Hematopoietic multipotent progenitor cell treated with erythropoietin and hydrocortisone succinate and interleukin-3 and kit ligand, for 15 days (in vitro differentiated cells): ENCODE measurements around the gene PWWP2B.
A peak's percentile ranks its signal among the peaks of the same experiment; 100 is the strongest.

Source experiments
- DNase-seq: peaks from one replicate; pipeline ENCODE4 v3.0.0-alpha.2; 2015; ENCODE audit warnings: low spot score

Gene PWWP2B

DNA sequence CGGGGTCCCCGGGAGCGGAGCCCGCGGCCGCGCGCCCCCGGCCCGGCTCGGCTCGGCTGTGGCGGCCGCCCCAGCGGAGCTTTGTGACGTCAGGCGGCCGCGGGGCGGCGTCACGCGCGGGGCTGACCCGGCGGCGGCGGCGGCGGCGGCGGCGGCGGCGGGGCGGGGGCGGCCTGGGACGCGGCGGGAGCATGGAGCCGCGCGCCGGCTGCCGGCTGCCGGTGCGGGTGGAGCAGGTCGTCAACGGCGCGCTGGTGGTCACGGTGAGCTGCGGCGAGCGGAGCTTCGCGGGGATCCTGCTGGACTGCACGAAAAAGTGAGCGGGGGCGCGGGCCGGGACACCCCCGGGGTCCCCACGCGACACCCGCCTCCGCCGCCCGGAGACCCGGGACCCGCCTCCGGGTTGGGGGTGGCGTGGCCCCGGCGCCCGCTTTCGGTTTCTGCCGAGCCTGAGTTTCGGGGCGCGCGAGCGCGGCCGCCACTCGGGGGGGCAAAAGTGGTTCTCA, at the start of gene PWWP2B:
TSS of gene PWWP2B (plus strand) at position 165 of the 506 bp plus-strand sequence. CDS start at position 192, 27 bp downstream.
- no peak for DNase-seq

DNA sequence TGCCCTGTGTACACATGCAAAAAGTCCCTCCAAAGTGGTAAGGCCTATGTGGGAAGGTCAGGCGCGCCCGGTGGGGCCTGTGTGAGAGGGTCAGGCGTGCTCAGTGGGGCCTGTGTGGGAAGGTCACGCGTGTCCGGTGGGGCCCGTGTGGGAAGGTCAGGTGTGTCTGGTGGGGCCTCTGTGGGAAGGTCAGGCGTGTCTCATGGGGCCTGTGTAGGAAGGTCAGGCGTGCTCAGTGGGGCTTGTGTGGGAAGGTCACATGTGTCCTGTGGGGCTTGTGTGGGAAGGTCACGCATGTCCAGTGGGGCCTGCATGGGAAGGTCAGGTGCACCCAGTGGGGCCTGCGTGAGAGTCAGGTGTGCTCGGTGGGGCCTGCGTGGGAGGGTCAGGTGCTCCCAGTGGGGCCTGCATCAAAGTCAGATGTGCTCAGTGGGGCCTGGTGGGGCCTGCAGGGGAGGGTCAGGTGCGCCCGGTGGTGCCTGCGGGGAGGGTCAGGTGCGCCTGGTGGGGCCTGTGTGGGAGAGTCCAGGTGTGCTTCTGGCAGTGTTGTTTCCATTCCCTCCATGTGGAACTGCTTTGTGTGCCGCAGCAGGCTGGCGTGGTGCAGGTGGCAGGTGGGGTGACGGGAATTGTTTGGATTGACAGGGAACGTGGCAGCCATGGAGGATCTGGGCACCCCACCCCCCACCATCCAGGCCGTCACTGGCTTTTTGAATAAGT, 49.6 kb upstream of the PWWP2B start:
- DNase-seq, result no peak

DNA sequence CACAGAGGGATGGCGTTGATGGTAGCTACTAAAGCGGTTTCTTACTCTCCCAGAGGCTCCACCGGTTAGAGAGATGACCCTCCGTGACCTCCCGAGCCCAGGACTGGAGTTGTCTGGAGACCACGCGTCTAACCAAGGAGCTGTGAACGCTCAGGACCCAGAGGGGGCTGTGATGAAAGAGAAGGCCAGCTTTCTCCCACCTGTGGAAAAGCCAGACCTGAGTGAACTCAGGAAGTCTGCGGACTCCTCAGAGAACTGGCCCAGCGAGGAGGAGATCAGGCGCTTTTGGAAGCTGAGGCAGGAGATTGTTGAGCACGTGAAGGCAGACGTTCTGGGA, 49.1 kb upstream of the PWWP2B start:
- no peak for DNase-seq

DNA sequence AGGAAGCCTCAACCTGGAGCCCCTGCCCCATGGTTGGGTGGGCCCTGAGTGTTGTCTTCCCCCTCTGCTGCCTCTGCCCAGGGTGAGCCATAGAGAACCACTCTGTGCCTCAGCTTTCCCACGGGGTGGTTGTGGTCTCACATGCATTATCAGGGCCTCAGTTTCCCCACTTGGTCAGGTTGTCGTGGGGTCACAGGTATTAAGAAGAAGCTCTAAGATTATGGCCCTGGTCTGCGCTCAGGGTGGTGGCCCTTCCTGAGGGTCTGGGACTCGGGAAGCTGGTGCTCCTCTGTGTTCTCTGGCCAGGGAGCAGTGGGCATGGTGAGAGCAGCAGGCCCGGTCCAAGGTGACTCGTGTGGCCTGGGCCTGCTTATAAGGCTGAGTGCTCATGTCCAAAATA, 47.2 kb upstream of the PWWP2B start:
- no peak for DNase-seq

DNA sequence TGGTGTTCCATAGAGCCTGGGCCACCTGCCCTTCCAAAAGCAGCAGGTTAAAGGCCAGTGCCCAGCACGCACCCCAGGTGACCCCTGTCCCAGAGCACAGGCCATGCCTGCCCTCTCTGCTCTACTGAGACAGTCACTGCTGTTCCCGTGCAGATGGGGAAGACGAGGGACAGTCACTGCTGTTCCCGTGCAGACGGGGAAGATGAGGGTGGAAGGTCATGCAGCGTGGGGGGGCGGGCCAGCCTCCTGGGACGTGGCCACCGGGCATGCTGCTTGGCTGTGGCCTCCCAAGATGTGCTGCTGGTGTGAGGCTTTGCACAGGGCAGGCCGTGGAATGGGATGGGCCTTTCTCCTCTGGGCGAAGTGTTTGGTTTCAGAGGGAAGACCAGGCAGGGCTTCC, 46.6 kb upstream of the PWWP2B start:
- no peak for DNase-seq

DNA sequence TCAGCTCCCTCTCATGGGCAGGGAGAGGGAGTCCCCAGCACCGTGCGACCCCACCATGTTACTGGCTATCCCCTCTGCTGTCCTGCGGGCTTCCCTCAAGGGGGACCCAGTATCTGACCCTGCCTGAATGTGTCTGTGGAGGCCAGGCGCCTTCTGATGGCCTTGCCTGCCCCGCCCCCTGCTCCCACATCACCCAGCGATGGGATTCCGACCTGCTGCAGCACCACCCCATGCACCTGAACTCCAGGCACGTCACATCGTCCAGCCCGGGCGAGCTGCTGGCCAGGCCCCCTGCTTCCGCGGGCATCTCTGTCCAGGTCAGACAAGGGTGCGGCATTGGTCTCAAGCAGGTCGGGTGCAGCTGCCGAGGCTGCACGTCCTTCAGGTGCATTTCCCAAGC, 46.1 kb upstream of the PWWP2B start:
- DNase-seq, result no peak

DNA sequence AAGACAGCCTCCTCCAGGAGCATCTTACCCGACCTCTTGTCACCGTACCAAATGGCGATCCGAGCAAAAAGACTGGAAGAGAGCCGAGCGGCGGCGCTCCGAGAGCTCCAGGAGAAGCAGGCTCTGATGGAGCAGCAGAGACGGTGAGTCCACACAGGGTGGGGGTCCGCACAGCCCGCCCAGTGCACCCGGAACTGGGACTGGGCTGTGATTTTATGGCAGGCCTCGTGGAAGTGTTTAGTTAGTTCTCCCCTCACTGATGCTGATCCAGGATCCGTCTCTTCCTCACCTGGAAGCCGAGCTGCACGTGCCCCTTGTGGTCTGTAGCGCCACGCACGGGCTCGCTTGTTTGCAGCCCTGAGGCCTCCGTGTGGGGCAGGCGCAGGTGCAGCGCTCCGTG, 45.4 kb upstream of the PWWP2B start:
- no peak for DNase-seq

DNA sequence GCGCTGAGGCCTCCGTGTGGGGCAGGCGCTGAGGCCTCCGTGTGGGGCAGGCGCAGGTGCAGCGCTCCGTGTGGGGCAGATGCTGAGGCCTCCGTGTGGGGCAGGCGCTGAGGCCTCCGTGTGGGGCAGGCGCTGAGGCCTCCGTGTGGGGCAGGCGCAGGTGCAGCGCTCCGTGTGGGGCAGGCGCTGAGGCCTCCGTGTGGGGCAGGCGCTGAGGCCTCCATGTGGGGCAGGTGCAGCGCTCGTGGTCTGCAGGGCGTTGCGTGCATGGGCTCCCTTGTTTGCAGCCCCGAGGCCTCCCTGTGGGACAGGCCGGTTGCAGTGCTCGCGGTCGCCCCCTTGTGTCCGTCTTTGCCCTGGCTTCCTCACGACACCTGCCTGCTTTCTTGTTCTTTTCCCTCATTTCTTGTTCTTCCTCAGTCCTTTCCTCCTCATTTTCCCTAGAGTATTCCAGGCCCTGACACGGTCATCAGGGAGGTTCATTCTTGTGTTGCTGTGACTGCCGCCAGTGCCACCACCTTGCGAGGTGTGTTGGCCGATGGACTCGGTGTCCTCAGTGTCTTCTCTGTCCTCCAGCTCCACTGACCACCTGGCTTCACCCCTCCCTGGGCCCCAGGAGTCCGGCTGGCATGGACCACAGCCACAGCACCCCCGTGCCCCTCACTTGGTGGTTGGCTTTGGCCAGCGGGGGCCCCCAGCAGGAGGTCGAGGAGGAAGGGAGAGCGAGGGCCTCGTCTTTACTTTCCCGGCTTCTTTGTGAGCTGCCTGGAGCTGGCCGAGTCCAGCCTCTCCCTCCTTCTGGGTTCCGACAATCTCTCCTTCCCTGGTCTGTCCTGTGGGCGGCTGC, 44.3 kb upstream of the PWWP2B start:
- DNase-seq, result peak; percentile 61

DNA sequence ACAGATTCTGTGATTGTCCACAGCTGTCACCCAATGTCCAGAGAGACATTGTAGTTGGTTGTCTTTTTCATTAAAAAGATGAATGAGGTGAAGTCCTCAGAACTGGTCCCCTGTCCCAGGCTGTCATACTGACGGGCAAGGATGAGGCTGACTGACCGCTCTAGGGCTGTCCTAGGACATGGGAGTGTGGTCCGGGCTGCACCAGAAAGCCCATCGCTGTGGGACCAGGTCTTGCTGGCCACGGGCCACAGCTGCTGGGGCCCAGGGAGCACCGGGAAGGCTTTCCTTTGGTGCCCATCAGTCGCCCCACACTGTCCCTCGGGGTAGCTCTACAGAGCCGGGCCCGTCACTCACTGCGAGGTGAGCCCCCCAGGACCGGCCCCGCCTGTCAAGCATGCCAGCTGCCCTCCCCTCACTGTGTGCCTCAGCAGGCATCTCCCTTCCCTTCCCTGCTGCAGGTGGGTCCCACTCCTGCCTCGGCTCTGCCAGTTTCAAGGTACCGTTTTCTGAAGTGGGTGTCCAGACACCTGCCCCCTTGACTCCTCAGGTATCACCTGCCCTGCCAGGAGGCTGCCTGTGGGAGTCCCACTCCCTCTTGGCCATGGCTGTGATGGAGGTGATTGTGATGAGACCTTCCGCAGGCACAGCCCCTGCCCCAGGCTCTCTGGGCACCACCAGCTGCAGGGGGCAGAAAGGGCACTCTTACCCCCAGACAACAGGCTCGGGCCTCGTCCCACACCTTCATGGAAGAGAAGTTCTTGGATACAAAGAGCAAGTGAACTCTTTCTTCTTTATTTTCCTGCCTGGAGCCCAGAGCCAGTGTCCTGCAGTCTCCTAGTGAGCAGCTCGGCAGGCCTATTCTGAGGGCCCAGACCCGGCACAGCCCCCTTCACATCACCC, 43.3 kb upstream of the PWWP2B start:
- no peak for DNase-seq

DNA sequence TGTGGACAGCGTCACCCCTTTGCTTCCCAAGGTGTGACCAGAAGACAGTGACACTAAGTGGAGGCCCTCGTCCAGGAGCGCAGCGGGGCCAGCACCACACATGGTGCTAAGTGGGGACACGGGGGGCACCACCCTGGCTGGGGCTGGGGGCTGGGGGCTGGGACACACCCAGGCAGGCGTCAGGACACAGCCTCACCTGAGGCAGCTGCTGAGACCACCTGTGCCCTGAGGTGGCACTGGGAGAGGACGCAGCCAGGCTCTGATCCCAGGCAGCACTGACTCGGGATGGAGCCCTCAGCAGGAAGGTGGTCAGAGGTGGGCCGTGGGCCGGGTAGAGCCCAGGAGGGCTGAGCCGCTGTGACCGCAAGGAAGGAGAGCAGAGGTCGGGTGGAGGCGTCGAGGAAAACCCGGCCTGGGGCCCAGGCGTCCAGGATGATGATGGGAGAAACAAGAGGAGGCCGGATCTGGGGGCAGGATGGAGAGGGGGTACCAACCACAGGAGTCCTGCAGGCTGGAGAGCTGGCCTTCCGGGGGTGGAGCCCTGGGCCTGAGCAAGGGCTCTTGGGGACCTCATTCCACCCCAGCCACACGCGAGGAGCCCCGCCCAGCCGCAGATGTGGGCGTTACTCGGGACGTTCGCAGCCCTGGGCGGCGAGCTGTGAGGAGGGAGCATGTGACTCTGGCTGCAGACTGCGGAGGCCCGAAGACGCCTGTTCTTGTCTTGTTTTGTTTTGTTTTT, 42.5 kb upstream of the PWWP2B start:
- no peak for DNase-seq

DNA sequence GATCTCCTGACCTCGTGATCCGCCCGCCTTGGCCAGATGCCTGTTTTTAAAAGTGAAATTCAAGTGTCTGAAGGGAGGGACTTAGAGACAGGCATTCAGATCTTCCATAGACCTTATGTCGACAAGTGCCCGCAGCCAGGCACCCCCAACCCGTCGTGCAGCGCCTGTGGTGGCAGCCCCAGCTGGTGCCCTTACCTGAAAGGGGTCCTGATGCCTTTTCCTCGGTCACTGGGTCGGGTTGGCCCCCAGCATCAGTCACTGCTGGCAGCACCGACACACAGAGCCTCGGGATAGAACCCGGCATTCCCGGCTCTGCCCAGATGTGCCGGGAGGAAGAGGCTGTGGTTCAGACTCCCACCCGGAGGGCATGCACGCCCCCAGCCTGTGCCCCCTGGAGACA, 41.7 kb upstream of the PWWP2B start:
- no peak for DNase-seq

DNA sequence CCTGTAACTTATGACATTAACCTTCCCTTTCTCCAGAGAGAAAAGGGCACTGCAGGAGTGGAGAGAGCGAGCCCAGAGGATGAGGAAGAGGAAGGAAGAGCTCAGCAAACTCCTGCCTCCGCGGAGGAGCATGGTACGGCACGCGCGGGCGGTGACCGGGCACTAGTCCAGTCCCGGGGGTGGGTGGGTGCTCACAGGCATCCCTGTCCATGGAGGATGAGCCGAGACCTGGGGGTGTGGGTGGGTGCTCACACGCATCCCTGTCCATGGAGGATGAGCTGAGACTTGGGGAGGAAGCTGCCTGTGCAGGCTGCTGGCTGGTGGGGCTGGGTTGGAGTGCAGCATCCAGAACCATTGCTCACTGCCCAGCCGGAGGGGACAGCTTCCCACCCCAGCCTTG, 41.2 kb upstream of the PWWP2B start:
- no peak for DNase-seq

DNA sequence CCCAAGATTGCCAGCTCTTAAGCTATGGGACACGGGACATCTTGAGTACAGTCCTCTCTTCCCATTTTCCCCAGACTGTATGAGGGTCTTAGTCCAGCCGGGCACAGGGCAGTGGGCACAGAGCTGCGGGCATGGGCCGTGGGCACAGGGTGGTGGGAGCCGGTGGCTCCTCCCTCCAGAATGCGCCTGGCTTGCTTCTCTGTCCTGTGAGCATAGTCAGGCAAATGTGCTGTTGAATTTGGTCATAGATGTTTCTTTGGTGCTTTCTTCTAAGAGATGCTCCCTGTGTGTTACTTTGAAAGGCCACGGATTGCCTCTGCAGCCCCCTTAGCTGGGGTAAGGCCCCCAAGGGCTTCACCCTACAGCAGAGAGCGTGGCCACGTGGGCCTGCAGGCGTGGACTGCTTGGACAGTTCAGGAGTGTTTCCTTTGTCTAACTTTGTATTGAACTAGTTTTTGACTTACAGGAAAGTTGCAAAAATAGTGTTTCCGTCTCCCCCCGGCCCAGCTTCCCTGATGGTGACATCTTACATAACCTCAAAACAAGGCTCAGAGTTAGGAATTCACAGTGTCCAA, 40.3 kb upstream of the PWWP2B start:
- DNase-seq, result no peak

DNA sequence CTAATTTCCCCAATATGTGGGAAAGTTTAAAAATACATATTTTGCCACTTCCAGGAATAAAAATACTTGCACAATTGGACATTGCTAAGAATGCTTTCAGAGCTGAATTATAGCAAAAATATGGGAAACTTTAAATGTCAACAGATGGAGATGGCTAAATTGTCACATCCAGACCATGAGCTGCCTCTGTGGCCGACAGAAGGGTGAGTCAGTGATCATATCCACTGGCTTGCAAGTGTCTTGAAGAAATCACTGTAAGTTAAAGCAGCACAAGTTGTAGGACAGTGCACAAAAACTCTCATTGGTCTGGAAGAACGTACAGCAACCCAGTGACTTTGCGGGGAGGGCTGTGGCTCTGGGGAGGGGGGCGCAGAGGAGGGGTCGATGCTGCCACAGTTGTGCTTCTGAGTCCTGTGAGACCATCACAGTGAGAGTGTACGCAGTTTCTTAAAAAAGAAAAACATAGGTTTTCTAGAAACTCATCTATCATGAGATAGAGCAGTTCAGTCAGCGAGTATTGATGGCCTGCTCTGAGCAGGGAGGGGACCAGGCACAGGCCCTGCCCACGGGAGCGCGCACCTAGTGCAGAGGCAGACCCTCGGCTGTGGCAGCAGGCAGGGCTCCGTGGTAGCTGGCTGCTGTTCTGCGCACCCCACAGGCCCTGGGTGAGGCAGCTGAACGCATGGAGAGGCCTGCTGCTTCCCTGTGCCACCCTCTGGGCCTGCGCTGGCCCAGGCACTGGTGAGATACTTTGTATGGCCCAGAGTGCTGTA, 39.5 kb upstream of the PWWP2B start:
- DNase-seq, result no peak

DNA sequence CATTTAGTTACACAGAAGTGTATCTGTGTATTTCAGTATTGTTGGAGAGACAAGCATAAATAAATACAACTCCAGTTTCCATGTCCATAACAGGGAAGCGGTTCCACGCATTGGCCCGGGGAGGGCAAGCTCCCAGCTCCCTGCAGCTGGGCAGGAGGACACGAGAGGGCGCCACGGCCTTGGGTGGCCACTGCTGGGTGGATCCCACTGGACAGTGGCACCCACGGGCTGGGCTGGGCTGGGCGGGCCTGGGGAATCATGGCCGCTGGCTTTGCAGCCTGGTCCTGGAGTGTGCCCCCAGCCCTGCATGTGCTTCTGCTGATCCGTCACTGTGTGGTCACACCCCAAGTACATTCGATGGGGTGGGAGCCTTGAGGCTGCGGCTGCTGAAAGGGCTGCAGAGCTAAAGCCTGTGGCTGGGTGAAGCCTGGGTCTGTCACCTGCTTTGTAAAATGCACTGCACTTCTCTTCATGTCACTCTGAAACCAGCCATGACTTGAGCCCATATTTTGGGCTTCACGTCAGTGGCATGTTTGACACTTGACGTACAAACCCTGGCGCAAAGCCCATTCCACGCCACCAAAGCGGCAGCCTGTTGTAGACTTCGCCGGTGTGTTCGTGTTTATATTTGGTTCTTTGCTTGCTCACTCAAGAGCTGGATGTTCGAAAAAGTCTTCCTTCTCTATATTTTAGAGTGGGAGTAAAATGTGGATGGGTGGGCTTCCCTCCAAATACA, 37.5 kb upstream of the PWWP2B start:
- DNase-seq, result no peak

DNA sequence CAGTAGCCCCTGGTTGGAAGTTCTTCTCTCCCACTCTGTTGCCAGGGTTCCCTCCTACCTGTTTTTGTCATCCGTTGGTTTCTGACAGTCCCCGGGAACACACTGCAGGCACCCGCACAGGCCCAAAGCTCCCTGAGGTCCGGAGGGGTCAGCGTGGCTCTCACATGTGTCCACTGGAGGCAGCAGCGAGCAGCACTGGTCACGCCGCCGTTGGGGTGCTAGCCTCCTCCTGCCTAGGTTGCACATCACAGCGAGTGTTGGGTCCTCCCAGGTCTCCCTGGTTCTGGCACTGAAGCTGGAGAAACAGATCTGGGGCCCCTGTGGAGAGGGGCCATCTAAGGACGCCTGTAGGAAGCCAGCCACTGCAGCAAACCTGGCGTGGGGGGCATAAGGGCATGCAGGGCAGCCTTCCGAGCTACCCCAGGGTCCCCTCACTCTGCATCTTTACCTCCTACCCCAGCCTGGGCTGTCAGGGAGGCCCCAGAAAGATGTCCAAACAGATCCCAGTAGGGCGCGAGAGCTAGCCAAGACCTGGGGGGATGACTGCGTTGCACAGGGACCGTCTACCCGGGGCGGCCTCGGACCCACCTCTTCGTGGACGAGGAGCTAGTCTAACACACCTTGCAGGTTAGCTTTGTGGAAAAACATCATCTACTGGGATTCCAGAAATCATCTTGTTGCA, 36.1 kb upstream of the PWWP2B start:
- DNase-seq, result no peak

DNA sequence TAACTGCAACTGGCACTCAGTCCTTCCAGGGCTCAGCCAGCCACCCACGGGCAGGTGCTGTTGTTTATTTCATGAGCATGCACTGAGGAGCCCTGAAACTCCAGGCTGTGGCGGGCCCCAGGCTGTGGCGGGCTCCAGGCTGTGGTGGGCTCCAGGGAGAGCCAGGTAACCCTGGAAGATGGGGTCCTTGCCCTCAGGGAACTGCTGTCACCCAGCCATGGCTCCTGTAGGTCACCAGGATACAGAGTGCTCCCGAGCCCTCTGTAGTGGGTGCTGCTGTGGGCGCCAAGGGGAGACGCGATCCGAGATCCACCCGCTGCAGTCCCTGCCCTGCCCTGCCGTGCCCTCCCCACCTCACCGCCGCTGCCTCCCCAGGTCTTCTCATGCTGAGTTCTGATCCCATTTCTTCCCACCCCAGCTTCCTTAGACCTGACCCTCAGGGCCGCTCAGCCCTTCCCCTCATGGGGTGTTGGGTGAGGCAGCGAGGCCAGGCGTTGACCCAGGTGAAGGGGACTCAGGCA, 35.4 kb upstream of the PWWP2B start:
- no peak for DNase-seq

DNA sequence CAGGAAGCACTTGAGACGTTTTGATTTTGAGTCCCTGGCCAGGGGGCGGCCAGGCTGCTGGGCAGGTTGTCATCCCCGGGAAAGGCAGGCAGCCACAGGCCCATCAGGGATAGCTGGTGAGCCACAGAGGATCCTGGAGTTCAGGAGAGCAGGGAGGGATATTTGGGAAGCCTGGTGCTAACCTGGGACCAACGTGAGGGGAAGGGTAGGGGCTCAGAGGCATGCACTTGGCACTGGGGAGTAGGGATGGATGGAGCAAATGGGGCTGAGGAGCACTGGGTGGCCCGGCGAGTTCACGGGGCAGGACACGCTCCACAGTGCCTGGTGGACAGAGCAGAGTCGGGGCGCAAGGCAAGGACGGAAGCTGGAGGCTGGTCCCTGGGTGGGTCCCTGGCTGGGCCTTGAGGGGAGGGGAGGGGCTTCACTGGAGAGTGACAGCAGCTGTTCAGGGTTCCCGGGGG, 34.8 kb upstream of the PWWP2B start:
- no peak for DNase-seq

DNA sequence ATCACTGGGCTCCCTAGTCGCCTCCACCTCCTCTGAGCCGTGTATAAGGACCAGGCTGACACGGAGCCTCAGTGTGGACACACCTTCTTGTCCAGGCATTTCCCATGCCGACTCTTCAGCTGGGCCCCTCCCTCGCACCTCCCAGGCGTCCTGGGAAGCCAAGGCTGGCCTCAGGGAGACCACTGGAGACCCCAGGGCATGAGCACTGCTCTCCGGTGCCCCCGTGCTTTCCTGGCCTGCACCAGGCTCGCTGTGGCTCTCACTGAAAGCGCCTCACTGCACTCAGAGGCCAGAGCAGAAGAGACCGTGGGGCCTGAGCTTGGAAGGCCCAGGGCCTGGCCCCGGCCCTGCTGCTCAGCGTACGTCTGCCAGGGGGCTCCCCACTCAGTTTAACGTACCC, 33.6 kb upstream of the PWWP2B start:
- no peak for DNase-seq
